A673 (cell line): Measurements from ENCODE around the gene SLC35F6.

Experiments used
- EZH2 ChIP-seq: fragments of 200-600 bp; sonication (generic); IDR thresholded peaks from 2 replicates; pipeline ENCODE4 v1.6.1; 2017; ENCODE audit warnings: borderline replicate concordance, low read depth, mild to moderate bottlenecking, mixed read lengths, antibody characterized with exemption, low read length; ENCODE audit not compliant: poor library complexity, severe bottlenecking
- TF ChIP-seq, protein P1 (sequence below): fragments of 300-800, 200-600 bp; sonication (generic); conservative IDR thresholded peaks from 2 replicates; pipeline ENCODE4 v1.5.1; 2017; ENCODE audit warnings: low read depth, mild to moderate bottlenecking, antibody characterized with exemption, low read length, moderate library complexity, mixed read lengths

DNA sequence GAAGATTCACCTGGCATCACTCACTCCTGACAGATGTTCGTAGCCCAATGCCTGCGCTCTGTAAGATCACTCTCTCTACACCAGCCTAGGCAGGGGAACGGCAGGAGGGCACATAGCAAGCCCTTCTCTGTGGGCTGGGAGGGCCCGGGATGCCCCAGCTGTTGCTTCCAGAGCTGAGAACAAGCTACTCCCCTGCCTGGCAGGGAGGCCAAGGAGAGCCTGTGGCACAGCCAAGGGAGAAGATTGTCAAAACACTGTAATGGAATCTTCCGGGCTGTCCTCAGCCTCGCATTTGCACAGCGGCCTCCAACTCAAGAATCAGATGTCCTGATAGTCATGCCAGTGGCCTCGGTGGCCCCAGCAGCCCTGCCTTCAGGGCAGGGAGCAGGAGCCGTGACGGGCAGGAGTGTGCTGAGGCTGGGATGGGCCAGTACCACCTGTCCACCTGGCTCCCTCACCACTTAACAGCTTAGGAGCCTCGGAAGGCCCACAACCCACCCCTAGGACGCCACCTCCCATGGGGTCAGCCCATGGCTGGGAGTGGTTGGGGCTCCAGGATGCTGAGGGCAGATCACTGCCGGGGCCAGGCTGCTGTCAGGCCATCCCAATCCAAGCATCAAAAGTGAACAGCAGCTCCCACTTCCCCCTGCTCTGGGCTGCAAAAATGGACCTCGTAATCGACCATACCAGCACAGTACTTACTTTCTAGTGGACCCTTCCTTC is 21.9 kb upstream of the SLC35F6 start:
- TF ChIP-seq, protein P1, sequence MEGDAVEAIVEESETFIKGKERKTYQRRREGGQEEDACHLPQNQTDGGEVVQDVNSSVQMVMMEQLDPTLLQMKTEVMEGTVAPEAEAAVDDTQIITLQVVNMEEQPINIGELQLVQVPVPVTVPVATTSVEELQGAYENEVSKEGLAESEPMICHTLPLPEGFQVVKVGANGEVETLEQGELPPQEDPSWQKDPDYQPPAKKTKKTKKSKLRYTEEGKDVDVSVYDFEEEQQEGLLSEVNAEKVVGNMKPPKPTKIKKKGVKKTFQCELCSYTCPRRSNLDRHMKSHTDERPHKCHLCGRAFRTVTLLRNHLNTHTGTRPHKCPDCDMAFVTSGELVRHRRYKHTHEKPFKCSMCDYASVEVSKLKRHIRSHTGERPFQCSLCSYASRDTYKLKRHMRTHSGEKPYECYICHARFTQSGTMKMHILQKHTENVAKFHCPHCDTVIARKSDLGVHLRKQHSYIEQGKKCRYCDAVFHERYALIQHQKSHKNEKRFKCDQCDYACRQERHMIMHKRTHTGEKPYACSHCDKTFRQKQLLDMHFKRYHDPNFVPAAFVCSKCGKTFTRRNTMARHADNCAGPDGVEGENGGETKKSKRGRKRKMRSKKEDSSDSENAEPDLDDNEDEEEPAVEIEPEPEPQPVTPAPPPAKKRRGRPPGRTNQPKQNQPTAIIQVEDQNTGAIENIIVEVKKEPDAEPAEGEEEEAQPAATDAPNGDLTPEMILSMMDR: no peak
- no peak for TF ChIP-seq EZH2
